ENCODE data around the gene EIF4B.

EIF4B gene

DNA sequence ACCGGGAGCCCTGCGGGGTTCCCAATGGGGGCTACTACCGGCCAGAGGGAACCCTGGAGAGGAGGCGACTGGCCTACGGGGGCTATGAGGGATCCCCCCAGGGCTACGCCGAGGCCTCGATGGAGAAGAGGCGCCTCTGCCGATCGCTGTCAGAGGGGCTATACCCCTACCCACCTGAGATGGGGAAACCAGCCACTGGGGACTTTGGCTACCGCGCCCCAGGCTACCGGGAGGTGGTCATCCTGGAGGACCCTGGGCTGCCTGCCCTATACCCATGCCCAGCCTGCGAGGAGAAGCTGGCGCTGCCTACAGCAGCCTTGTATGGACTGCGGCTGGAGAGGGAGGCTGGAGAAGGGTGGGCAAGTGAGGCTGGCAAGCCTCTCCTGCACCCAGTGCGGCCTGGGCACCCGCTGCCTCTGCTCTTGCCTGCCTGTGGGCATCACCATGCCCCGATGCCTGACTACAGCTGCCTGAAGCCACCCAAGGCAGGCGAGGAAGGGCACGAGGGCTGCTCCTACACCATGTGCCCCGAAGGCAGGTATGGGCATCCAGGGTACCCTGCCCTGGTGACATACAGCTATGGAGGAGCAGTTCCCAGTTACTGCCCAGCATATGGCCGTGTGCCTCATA, 53.3 kb downstream of the EIF4B start:
- no peak for DNase-seq (ENCODE audit: low spot score)

DNA sequence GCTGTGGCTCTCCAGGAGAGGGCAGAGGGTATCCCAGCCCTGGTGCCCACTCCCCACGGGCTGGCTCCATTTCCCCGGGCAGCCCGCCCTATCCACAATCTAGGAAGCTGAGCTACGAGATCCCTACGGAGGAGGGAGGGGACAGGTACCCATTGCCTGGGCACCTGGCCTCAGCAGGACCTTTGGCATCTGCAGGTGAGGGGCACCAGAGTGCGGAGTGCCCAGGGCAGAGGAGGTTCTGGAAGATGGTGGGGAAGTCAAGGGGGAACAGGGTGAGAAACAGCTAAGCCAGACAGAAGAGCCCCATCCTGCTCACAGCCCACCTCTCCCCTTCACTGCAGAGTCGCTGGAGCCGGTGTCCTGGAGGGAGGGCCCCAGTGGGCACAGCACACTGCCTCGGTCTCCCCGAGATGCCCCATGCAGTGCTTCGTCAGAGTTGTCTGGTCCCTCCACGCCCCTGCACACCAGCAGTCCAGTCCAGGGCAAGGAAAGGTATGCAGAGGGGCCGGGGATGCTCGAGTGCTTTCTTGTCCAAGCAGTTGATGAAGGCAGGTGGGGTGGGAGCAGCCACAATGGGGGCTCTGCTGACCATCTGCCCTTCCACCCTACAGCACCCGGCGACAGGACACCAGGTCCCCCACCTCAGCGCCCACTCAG, 53.9 kb downstream of the EIF4B start:
- no peak for DNase-seq (ENCODE audit: low spot score)

GRCh38 chr12:53060721-53061276, 54.5 kb downstream of the EIF4B start:
- DNase-seq (ENCODE audit: low spot score) = no peak

GRCh38 chr12:53061404-53062010, 55.3 kb downstream of the EIF4B start:
- peak; percentile 23 for DNase-seq (ENCODE audit: low spot score)

DNA sequence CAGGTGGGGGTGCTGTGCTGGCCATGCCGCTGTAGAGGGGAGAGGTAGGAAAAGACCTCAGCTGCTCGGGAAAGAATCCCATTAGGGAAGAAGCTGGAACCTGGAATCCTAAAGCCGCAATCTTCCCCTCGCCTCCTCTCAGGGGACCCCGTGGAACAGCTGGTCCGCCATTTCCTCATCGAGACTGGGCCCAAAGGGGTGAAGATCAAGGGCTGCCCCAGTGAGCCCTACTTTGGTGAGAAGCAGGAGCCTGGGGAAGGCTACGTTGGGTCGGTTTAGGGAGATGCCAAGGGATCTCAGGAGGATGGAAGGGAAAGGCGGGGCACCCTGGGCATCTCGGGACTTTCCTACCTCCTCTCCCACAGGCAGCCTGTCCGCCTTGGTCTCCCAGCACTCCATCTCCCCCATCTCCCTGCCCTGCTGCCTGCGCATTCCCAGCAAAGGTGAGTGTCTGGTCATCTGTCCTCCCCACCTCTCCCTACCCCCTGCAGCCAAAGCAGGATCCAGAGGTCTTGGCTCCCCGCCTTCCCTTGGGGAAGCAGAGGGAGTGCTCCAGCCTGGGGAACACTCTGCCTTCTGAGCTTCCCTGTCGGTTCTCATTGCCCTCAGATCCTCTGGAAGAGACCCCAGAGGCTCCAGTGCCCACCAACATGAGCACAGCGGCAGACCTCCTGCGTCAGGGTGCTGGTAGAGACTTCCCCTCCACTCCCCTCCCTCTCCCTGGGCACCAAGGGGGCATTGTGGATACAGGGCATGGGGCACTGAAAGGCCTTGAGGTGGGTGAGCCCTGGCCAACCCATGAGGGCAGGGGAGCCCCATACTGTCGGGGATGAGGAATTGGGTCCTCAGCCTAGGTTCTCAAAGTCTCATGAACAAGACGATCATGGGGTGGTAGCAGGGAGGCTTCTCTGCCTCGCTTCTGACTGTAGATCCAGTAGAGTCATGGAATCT, 56.0 kb downstream of the EIF4B start:
- DNase-seq (ENCODE audit: low spot score) = no peak

- no peak for DNase-seq (ENCODE audit: low spot score)
These were observed 56.9 kb downstream of the EIF4B start for GRCh38 chr12:53062977-53063707.

DNA sequence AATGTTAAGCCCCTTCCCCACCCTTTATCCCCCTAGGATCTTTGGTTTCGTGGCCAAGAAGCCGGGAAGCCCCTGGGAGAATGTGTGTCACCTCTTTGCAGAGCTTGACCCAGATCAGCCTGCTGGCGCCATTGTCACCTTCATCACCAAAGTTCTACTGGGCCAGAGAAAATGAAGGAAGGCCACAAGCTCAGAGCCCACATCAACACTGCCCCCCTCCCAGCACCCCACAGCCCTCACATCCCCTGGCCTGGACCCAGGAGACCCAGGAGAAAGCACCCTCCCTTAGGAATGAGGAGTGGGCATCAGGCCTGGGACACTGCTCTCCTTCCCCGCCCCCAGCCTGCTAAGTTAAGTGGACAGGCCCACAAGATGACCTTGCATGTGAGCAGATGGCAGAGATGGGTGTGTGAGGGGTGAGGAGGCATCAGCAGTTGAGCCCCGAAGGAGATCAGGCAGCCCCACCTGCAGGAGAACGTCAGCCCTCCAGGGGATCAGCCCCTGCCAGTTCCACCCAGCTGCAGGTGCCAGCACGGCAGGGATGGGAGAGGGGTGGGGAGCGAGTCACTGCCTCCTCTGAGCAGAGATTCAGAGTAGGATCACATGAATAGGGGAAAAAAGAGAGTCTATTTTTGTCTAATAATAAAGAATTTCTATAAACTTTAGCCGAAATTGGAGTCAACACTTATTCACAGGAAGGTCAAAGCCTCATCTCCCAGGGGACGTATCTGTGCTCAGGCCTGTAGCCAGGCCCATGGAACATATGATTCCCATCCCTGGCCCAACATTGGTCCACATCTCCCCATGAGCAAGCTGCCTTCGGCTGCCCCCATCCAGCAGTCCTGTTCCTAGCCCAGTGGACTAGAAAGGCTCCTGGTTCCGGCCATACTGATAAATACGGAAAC, 57.7 kb downstream of the EIF4B start:
- no peak for DNase-seq (ENCODE audit: low spot score)

DNA sequence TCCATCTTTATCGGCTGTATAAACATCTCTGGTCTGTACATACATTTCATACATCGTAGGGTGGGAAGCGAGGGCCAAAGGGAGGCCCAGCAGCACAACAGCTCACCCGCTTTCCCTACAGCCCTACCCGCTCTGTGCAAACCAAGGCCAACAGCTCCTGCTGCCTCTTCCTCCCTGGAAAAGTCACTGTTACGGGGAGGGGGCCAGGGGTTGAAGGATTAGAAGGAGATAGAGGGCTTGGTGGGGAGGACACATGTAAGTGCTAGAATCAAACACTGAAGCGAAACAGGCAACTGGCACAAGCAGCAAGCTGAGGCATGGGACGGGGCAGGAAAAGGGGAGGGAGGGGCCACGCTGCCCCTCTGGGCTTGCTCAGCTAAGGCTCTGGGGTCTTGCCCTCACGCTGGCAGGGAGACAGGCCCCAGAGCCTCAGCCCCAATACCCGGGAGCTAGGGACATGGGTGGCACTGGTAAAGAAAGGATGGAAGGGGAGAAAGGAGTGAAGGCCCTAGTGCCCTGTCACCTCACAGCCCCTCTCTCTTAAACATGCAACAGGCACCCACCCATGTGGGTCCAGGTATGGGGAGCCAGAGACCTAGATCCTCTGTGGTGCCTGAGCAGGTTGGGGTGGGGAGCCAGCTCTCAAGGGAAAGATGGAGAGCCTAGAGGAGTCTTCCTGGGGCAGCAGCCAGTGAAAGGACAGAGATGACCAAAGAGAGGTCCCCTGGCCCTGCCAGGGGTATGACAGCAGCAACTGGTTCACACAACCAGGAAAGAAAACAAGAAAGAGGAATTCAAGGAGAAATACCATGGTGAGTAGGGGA, 58.6 kb downstream of the EIF4B start:
- DNase-seq (ENCODE audit: low spot score) = no peak

GRCh38 chr12:53065470-53065869, 59.2 kb downstream of the EIF4B start:
- DNase-seq (ENCODE audit: low spot score) = no peak

DNA sequence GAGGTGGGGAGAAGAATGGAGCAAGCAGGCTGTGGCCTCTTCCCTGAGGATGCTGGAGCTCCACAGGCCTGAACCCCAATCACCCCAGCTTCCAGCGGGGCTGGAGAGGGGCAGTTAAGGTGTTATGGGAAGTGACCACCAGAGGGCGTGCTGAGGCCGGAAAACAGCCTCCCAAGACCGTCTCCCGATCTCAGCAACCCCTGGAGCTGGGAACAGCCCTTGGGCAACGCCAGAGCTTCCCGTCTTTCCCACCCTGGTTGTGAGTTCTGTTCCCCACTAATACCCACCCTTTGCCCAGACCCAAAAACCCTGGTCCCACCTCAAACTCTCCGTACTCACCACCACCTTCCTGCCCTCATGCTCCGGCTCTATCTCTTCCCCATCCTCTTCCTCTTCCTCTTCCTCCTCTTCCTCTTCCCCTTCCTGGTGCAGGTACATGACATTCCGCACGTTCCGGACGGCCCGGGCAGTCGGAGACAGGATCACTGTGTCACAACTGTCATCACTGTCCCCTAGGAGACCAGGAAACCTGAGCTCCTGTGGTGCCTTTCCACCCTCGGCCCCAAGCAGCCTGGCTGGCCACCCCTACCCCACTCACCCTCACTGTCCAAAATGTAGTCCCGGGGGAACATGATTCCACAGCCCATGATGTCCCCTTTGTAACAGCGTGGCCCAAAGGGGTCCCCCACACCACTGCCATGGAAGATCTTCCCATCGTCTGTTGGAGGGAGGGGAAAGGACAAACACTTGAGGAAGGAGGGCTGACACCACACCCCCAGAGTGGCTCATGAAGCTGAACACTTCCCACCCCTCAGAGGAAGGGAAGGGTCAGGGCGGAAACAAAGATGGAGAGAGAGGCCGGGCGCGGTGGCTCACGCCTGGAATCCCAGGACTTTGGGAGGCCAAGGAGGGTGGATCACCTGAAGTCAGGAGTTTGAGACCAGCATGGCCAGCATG, 60.0 kb downstream of the EIF4B start:
- DNase-seq (ENCODE audit: low spot score) = peak; percentile 82

GRCh38 chr12:53067074-53067992, 61.1 kb downstream of the EIF4B start:
- DNase-seq (ENCODE audit: low spot score) = no peak

GRCh38 chr12:53067993-53068770, 61.9 kb downstream of the EIF4B start:
- no peak for DNase-seq (ENCODE audit: low spot score)

- DNase-seq (ENCODE audit: low spot score) = no peak
These were observed 62.7 kb downstream of the EIF4B start for GRCh38 chr12:53068811-53069585.

GRCh38 chr12:53069621-53070410, 63.6 kb downstream of the EIF4B start:
- no peak for DNase-seq (ENCODE audit: low spot score)
